Limb (tissue), 2 donors: ENCODE measurements around the gene EEFSEC.

Experiments
- DNase-seq, 2 donors: peaks; one replicate each; pipeline ENCODE4 v3.0.0-alpha.2; 2016; ENCODE audit errors: extremely low spot score in 2 of 2

EEFSEC gene

GRCh38 chr3:128215800-128216495 lies 62.7 kb downstream of the EEFSEC start:
- DNase-seq: no peak

DNA sequence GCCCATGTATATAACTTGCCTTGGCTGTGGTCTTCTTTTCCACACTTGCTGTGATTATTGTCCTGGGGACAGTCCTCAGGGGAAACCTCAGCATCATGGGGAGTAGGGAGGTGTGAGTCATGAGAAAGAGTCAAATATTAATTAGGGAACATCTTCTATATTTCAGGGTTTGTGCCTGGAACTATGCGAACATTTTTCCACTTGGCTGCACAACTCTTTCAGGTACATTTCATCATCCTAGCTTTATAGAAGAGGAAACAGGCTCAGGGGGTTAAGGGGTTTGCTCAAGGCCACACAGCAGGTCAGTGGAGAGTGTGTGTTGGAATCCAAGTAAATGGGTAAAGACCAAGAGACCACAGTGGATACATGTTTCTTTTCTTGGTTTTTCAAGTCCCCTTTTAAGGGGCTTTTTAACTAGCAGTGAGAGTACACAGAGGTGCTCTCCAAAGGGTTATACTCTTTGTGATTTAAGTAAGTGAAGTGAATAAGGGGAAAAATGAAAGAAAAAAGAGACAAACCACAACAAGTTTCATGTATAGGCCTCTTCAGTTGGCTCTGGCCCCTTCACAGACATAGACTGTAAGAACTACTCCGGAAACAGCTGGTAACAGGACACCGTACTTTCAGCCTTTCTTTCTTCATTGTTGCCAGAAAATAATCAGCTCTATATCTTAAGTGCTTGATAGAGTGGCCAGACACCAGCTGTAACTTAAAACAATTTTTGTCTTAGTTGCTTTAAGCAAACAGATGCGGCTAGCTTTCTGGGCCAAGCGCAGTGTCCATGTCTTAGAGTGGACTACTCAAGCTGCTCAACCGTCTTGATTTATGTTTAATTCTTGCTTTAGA lies 64.6 kb downstream of the EEFSEC start:
- peak in 1 of 2 donors; percentile 58 for DNase-seq

DNA sequence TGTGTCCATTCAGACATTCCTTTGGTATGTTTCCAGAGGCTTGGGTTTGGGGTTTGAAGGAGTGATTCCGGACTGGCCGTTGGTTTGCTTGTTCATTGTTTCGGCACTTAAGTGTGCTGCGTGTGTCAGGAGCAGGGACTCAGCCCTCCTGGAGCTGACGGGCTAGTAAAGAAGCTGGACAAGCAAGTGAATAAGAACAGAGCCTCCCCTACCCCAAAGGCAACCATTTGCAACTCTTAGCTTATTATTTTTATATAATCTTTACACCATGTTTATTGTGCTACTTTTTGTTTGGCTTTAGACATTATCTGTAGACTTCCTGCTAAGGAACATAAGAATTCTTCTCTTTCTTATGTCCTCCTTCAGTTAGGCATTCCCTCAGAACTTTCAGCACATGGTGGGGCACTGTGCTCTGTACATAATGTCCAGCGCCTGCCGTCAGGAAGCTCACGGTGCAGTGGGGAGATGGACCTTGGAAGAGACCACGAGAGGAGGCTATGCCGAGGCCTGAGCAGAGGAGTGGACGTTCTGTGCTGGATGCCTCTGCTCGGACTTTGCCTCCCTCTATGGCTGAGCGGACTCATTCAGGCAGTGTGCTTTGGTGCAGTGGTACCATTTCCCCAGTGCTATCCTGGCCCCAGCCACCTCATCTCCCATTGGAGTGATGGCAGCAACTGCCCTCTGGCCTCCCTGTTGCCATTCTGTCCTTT lies 65.4 kb downstream of the EEFSEC start:
- DNase-seq: no peak

DNA sequence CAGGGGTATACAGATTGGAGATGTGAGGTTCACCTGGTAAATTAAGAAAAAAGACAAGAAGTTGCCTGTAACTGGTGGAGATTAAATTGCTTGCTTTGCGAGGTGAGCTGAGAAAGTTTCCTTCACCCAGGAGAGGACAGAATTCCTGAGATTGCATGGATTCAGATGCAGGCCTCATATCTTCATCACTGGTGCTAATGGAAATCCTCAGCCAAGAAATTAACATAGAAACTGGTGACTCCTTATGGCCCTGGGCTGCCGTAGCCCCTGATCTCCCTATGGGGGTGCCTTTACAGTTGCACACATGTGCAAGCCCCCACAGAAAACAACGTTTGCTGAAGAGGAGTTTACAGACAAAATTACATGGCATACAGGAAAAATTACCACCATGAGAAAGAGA lies 68.0 kb downstream of the EEFSEC start:
- no peak for DNase-seq

DNA sequence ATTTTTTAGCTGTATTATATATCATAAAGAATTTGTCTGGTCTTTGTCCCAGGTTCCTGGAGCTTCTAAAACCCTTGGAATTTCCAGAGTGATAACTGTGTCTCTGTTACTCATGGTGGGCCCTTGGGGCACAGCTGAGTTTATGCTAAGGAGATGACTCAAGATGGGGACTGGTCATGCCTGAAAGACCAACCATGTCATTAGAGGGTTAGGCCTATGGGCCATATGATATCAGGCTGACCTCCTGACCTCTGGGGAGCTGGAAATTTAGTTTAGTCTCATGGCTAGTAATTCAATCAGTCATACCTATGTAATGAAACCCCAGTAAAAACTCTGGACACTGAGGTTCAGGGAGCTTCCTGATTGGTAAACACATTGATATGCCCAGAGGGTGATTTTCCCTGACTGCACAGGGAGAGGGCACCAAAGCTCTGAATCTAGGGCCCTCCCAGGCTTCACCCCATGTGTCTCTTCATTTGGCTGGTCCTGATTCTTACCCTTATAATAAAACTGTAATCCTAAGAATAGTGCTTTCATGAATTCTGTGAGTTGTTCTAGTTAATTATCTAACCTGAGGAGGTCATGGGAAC lies 69.6 kb downstream of the EEFSEC start:
- DNase-seq: no peak

DNA sequence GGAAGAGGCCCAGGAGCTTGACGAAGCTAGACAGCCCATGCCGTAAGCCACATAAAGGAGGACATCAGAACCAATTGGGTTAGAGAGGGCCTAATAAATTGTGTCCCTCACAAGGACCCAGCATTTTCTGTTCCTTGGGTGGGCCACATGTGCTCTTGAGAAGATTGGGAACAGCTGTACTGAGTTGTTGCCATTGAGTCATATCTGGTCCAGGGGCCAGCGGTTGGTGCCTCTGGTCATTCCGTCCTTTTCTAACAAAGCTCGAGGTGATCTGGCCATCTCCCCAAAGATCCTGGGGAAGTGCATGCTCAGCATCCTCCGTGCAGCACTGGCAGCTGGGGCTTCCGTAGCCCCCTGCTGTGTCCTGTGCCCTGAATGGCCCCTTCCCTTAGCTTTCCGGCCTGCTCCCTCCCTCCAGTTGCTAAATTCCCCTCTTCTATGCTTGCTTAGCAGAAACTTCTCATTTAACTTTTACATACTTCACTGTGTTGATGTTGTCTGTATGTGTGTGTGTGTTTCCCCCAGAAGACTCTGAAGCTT lies 73.0 kb downstream of the EEFSEC start:
- DNase-seq: no peak

- peak in 1 of 2 donors; percentile 62 for DNase-seq
These were observed 73.6 kb downstream of the EEFSEC start for GRCh38 chr3:128226795-128227395.

GRCh38 chr3:128227507-128227906 lies 74.2 kb downstream of the EEFSEC start:
- no peak for DNase-seq

GRCh38 chr3:128228366-128228910 lies 75.2 kb downstream of the EEFSEC start:
- DNase-seq: no peak

- no peak for DNase-seq
These were observed 76.0 kb downstream of the EEFSEC start for GRCh38 chr3:128229106-128229857.

- no peak for DNase-seq
These were observed 78.3 kb downstream of the EEFSEC start for GRCh38 chr3:128231606-128232005.

- DNase-seq: no peak
These were observed 79.3 kb downstream of the EEFSEC start for GRCh38 chr3:128232376-128233178.

DNA sequence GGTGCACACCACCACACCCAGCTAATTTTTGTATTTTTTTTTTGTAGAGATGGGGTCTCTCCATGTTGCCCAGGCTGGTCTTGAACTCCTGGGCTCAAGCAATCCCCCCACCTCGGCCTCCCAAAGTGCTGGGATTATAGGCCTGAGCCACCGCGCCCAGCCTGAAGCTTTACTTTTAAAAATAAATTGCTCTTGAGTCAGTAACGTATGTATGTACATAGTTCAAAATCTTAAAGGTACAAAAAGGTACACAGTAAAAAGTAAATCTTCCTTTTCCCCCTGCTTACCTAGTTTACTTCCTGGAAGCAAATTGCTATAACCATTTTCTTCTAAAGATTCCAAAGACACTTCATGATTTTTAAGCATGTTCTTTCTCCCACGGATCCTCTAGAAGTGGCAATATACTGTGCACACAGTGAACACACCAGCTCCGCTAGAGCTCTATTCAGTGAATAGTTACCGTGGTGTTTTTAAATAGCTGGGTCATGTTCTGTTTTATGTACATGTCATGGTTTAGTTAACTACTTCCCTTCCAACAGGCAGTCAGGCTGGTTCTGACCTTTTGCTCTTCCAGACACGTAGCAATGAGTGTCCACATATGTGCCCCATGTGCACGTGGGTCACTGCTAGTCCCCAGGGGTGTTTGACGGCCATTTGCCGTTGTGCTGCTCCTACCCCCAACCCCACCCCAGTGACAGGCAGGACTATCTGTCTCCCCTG lies 82.1 kb downstream of the EEFSEC start:
- DNase-seq: no peak

GRCh38 chr3:128236657-128237056 lies 83.4 kb downstream of the EEFSEC start:
- no peak for DNase-seq

- DNase-seq: no peak
These were observed 84.3 kb downstream of the EEFSEC start for GRCh38 chr3:128237348-128238183.

DNA sequence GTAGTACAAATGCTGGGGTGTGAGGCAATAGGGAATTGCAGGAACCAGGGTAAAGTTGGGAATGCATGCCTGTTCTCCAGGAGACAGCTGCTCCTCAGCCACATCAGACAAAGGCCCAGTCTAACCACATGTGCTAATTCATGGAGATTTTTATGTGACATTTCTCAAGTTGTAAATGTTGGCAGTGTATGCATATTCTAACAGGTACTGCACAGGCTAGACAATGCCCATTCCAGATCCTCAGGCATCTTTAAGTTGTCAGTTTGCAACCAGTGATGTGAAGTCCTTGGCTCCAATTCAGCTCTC lies 84.9 kb downstream of the EEFSEC start:
- no peak for DNase-seq

DNA sequence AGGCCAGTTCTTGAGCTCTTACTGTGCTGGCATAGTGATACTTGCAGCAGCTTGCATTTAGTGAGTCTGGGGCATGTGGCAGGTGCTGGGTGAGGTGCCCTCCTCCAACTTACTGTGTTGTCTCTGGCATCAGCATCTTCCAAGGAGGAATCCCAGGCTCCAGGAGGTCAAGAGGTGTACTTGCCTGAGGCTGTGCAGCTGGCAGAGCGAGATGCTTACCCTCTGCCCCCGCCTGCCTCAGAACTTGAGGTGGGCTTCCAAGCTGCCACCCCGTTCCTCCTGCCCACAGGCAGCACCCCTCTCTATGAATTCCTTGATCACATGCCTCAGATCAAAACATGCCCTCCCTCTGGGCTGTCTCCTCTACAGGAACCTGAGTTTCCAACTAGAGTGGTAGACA lies 86.0 kb downstream of the EEFSEC start:
- no peak for DNase-seq

GRCh38 chr3:128240232-128240631 lies 87.0 kb downstream of the EEFSEC start:
- no peak for DNase-seq
